H1 (cell line): ENCODE measurements around the gene SLC43A2. TPM values are rescaled to one million over a fixed set of nuclear protein-coding genes. Genes with fewer than 3 reads are reported as not detected.

Source experiments
- EP300 ChIP-seq, 2 experiments: IDR thresholded peaks; 1 replicate in 1 of 2; 2 replicates in 1 of 2; pipeline ENCODE4 v1.6.1; 2011 to 2012; ENCODE audit warnings: low read depth in 2 of 2, low read length in 2 of 2, mild to moderate bottlenecking in 2 of 2, borderline replicate concordance in 1 of 2, inconsistent platforms in 1 of 2, moderate library complexity in 1 of 2
- NRF1 ChIP-seq: IDR thresholded peaks from 2 replicates; pipeline ENCODE4 v1.6.1; 2011; ENCODE audit warnings: mild to moderate bottlenecking, low read depth, low read length, improper control_type of control experiment
- RAD21 ChIP-seq, 2 experiments: IDR thresholded peaks in 1 of 2; conservative IDR thresholded peaks in 1 of 2; 2 replicates each; pipeline ENCODE4 v1.6.1; 2011; ENCODE audit warnings: low read depth in 2 of 2, low read length in 2 of 2, improper control_type of control experiment in 1 of 2, inconsistent platforms in 1 of 2, mild to moderate bottlenecking in 1 of 2, moderate library complexity in 1 of 2
- RBBP5 ChIP-seq: IDR thresholded peaks from 2 replicates; pipeline ENCODE4 v1.7.1; 2012; ENCODE audit warnings: low read depth, mild to moderate bottlenecking, inconsistent platforms, low read length, moderate library complexity, borderline replicate concordance
- RNF2 ChIP-seq: fragments of 200-900, 300-1000 bp; sonication (generic); IDR thresholded peaks from 2 replicates; pipeline ENCODE4 v1.7.1; 2016; ENCODE audit warnings: borderline replicate concordance, low read depth, mild to moderate bottlenecking, antibody characterized with exemption, low read length; ENCODE audit not compliant: poor library complexity, severe bottlenecking; ENCODE audit errors: missing control alignments
- SP1 ChIP-seq: IDR thresholded peaks from 2 replicates; pipeline ENCODE4 v1.6.1; 2011; ENCODE audit warnings: low read depth, low read length
- TAF1 ChIP-seq: IDR thresholded peaks from 2 replicates; pipeline ENCODE4 v1.6.1; 2011; ENCODE audit warnings: mild to moderate bottlenecking, low read depth, low read length
- TCF12 ChIP-seq: IDR thresholded peaks from 2 replicates; pipeline ENCODE4 v1.6.1; 2011; ENCODE audit warnings: low read depth, mild to moderate bottlenecking, low read length
- polyA plus RNA-seq, 7 experiments: library from polyadenylated mRNA; depleted of rRNA in 3 of 7; stranded (reverse) in 5 of 7; unstranded in 2 of 7; fragments of >200 nt in 5 of 7; fragments of 200-250 nt in 2 of 7; gene quantifications; 1 replicate in 5 of 7; 2 replicates in 1 of 7; 4 replicates in 1 of 7; pipeline versions ENCODE4 v1.2.1 to v1.2.3, GENCODE V29; 2011 to 2013; ENCODE audit warnings: missing spikeins in 2 of 7, mixed read lengths in 2 of 7
- total RNA-seq: library from RNA; stranded (reverse); fragmentation: NEBNext Ultra II Directional; extraction: Animal tissue kit (Norgen Biotek cat#: 25700); gene quantifications from 2 replicates; pipeline ENCODE4 v1.2.1, GENCODE V29; 2021

The SLC43A2 gene
- total and polyA plus RNA-seq, 2 of the 8 experiments (the other 6 are each of a cell fraction or from before 2014, with no cell fraction given) = 6.6 to 10.5 TPM

- TF ChIP-seq EP300 (IDR thresholded peaks at IDR 0.05; ENCODE audit: borderline replicate concordance in 1 of 2, low read depth in 2 of 2, low read length in 2 of 2) (peak in 1 of 2 experiments; percentile 51; a peak in 1 of 3 replicates), RBBP5 (no peak), SP1 (0 out of 2 replicates have a peak, but pooled peaks have one; percentile 30), TAF1 (peak; percentile 76), RNF2 (peak; percentile 29), TCF12 (peak; percentile 90; the same call in 1 of the 2 replicates), RAD21 (IDR thresholded peaks at IDR 0.05 in 1 of 2, conservative IDR thresholded peaks at IDR 0.05 in 1 of 2; ENCODE audit: low read depth in 2 of 2, low read length in 2 of 2) (peak in 1 of 2 experiments; percentile 31; a peak in 1 of 4 replicates), NRF1 (no peak)
Measured at GRCh38 chr17:1643293-1643998, 14.8 kb upstream of the SLC43A2 start (continued).
